Erythroblast (primary cell): ENCODE results near the gene NPHS1.

Experiments
- GATA1 ChIP-seq: IDR thresholded peaks from 2 replicates; pipeline ENCODE4 v1.6.1; 2011; ENCODE audit warnings: low read depth, mild to moderate bottlenecking, control low read depth, low read length, moderate library complexity
- POLR2A ChIP-seq: IDR thresholded peaks from 2 replicates; pipeline ENCODE4 v1.6.1; 2011; ENCODE audit warnings: mild to moderate bottlenecking, low read length

GRCh38 chr19:35879770-35880317, 27.5 kb upstream of the NPHS1 start:
- TF ChIP-seq POLR2A (no peak), GATA1 (no peak)
